ENCODE results near the gene DIPK1C.
A peak's percentile ranks its signal among the peaks of the same experiment; 100 is the strongest.

Gene DIPK1C

DNA sequence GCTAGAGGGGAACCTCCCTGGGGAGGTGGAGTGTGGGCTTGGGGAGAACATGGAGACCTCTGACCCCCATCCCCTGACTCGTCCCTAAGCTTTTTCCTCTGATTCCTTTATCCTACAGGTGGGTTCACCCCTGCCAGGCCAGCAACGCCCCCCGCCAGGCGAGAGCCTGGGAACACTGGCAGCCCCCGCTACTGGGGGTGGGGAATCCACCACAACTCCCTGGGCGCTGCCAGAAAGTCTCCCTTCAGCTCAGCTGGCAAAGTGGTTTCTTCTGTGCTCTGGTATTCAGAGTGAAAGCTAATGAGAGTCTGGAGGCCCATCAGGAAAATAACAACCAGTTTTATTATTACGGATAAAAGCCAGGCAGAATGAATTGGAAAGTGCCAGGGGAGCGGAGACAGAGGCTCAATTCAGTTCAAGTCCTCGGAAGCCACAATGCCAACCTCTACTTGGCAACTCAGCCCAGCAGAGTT is 2.8 kb downstream of the DIPK1C start:
- Histone ChIP-seq H3K36me3 (ENCODE audit: control insufficient read depth, insufficient read depth, low read length) (no peaks in the 10 kb centered on the region), H3K27me3 (ENCODE audit: control insufficient read depth, insufficient read depth, low read length, poor library complexity, severe bottlenecking) (peaks cover 43% of the 10 kb centered on the region), H3K9me3 (ENCODE audit: control insufficient read depth, low read length) (no peaks in the 10 kb centered on the region), H3K4me1 (ENCODE audit: control insufficient read depth, insufficient read depth, low read length) (peaks cover 40% of the 10 kb centered on the region), H3K4me3 (ENCODE audit: insufficient read depth, low read depth, low read length) (no peak overlapping the region), H3K27ac (ENCODE audit: insufficient read depth, low read depth, low read length, poor library complexity, severe bottlenecking) (no peak overlapping the region)
- WGBS, 2 experiments: 84 to 85% methylated on average over 9 of the region's 9 CpGs

GRCh38 chr18:74453642-74454198 is 3.4 kb downstream of the DIPK1C start:
- no peaks in the 10 kb centered on the region for H3K36me3 ChIP-seq (ENCODE audit: control insufficient read depth, insufficient read depth, low read length)
- H3K27ac ChIP-seq (ENCODE audit: insufficient read depth, low read depth, low read length, poor library complexity, severe bottlenecking): peak overlapping the region; percentile 69
- WGBS, 2 experiments: 95% methylated on average over 6 of the region's 6 CpGs
- no peaks in the 10 kb centered on the region for H3K9me3 ChIP-seq (ENCODE audit: control insufficient read depth, low read length)
- H3K4me3 ChIP-seq (ENCODE audit: insufficient read depth, low read depth, low read length): no peak overlapping the region
- H3K4me1 ChIP-seq (ENCODE audit: control insufficient read depth, insufficient read depth, low read length): peaks cover 40% of the 10 kb centered on the region
- H3K27me3 ChIP-seq (ENCODE audit: control insufficient read depth, insufficient read depth, low read length, poor library complexity, severe bottlenecking): peaks cover 42% of the 10 kb centered on the region

DNA sequence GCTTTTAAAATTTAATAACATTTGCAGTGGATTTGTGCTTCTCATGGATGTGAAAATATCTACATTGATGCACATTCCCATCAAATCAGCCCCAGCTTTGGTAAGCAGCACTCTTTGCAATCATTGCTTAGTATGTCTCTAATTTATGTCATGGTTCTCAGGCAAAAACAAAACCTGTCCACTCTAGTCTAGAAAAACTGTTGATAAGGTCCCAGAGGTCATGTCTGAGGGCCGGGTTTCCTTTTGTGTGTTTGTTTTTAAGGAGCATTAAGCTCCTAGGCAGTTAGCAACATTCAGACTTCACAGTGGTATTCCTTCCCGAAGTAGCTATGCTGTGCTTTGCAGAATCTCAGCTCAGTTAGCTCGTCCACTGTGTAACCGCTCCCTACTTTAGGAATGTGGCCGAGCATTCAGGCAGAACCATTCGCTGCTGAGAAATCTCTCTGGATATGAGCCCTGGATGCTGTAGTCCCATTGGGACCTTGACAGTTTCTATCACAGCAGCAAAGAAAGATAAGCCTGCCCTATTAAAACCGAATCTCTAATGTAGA is 4.0 kb downstream of the DIPK1C start:
- Histone ChIP-seq H3K36me3 (ENCODE audit: control insufficient read depth, insufficient read depth, low read length) (no peaks in the 10 kb centered on the region), H3K9me3 (ENCODE audit: control insufficient read depth, low read length) (no peaks in the 10 kb centered on the region), H3K4me1 (ENCODE audit: control insufficient read depth, insufficient read depth, low read length) (peaks cover 38% of the 10 kb centered on the region), H3K27me3 (ENCODE audit: control insufficient read depth, insufficient read depth, low read length, poor library complexity, severe bottlenecking) (peaks cover 36% of the 10 kb centered on the region), H3K27ac (ENCODE audit: insufficient read depth, low read depth, low read length, poor library complexity, severe bottlenecking) (peak overlapping the region; percentile 69), H3K4me3 (ENCODE audit: insufficient read depth, low read depth, low read length) (no peak overlapping the region)
- 53 to 58% methylated on average over 7 of the region's 7 CpGs for WGBS, 2 experiments

GRCh38 chr18:74451148-74451547 is 6.0 kb downstream of the DIPK1C start:
- Histone ChIP-seq H3K36me3 (ENCODE audit: control insufficient read depth, insufficient read depth, low read length) (no peaks in the 10 kb centered on the region), H3K27me3 (ENCODE audit: control insufficient read depth, insufficient read depth, low read length, poor library complexity, severe bottlenecking) (peaks cover 17% of the 10 kb centered on the region), H3K4me1 (ENCODE audit: control insufficient read depth, insufficient read depth, low read length) (peaks cover 32% of the 10 kb centered on the region), H3K9me3 (ENCODE audit: control insufficient read depth, low read length) (no peaks in the 10 kb centered on the region), H3K27ac (ENCODE audit: insufficient read depth, low read depth, low read length, poor library complexity, severe bottlenecking) (no peak overlapping the region), H3K4me3 (ENCODE audit: insufficient read depth, low read depth, low read length) (no peak overlapping the region)
- WGBS, 2 experiments: 93 to 95% methylated on average over 11 of the region's 11 CpGs

DNA sequence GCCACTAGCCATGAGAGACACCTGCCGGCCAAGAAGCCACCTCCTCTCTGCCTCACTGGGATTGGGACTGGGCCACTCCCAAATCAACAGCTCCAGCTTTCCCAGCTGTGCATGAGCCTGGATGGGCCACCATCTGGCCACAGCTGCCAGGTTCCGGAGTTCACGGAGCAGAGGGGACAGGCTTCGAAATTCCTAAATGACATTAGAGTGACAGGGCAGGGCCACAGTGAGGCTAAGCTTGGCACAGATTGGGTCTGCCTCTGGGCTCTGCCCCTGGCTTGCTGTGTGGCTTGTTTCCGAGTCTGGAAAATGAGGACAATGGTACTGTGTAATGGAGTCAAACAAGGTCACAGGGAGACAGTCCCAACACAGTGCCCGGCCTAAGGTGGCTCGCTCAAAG is 6.5 kb downstream of the DIPK1C start:
- 90 to 92% methylated on average over 7 of the region's 7 CpGs for WGBS, 2 experiments
- no peak overlapping the region for H3K4me3 ChIP-seq (ENCODE audit: insufficient read depth, low read depth, low read length)
- H3K9me3 ChIP-seq (ENCODE audit: control insufficient read depth, low read length): no peaks in the 10 kb centered on the region
- H3K27ac ChIP-seq (ENCODE audit: insufficient read depth, low read depth, low read length, poor library complexity, severe bottlenecking): no peak overlapping the region
- H3K36me3 ChIP-seq (ENCODE audit: control insufficient read depth, insufficient read depth, low read length): no peaks in the 10 kb centered on the region
- H3K4me1 ChIP-seq (ENCODE audit: control insufficient read depth, insufficient read depth, low read length): peaks cover 32% of the 10 kb centered on the region
- peaks cover 11% of the 10 kb centered on the region for H3K27me3 ChIP-seq (ENCODE audit: control insufficient read depth, insufficient read depth, low read length, poor library complexity, severe bottlenecking)

DNA sequence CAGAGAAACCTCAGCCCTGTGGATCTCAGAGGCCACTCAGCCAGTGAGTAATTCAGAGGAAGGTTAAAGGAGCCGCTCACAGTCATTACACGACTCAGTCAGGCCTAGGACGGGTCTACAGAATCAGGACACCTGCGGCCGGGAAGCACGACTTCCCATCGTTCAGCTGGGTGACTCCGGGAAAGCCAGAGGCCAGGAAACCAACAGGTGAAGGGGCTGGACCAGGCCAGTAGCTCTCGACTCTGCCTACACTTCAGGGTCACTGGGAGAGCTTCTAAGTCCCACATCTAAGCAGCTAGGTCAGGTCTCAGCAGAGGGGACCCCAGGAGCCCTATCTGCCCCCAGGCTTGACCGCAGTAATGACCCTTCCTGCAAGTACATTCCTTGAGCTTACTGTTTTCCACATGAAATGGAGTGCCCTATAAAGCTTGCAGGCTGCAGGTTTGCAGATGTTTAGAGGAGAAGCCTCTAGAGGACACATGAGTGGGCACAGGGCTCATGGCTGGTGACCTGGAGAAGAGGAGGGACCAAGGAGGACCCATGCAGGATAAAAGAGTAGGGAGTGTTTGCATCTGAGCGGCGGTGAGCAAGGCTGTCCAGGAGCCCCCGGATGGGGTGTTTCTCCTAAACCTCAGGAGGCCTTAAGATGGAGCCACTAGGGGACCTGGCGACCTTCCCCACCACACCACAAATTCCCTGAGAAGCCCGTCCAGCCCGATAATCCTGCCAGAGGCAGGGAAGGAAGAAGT is 9.5 kb downstream of the DIPK1C start:
- WGBS, 2 experiments: 92 to 94% methylated on average over 13 to 16 of the region's 16 CpGs
- Histone ChIP-seq H3K27ac (ENCODE audit: insufficient read depth, low read depth, low read length, poor library complexity, severe bottlenecking) (no peak overlapping the region), H3K4me1 (ENCODE audit: control insufficient read depth, insufficient read depth, low read length) (peaks cover 17% of the 10 kb centered on the region), H3K27me3 (ENCODE audit: control insufficient read depth, insufficient read depth, low read length, poor library complexity, severe bottlenecking) (no peaks in the 10 kb centered on the region), H3K4me3 (ENCODE audit: insufficient read depth, low read depth, low read length) (no peak overlapping the region), H3K36me3 (ENCODE audit: control insufficient read depth, insufficient read depth, low read length) (no peaks in the 10 kb centered on the region), H3K9me3 (ENCODE audit: control insufficient read depth, low read length) (no peaks in the 10 kb centered on the region)

DNA sequence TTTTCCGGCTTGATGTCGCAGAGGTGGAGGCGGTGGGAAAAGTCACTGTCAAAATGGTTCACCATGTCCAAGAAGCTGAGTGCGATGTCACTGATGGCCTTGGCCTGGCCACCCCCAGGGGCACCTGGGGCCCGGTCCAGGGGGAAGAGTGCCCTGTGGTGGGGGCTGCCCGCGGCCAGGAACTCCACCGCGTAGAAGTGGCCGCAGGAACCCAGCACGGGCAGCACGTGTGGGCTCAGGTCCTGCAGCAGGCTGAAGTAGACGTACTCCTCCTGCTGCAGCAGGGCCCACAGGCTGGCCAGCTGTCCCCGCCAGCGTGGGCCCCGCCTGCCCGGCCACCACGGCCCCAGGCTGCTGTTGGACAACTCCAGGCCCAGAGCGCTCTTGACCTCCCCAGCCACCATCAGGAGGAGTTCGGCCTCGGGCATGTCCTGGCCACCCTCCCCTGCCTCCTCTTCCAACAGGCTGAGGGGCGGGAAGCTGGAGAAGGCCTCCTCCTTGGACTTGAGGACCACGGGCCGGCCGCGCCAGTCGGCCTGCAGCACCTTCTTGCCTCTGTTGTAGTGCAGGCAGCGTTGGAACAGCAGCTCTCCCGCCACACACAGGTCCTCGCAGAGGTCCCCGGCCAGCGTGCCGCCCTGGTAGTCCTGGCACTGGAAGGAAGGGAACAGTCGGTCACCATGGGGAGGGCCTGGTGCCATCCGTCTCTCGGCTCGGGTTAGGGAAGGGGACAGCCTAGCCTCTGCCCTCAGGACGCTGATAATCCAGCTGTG is 10.3 kb downstream of the DIPK1C start:
- no peak overlapping the region for H3K4me3 ChIP-seq (ENCODE audit: insufficient read depth, low read depth, low read length)
- no peaks in the 10 kb centered on the region for H3K9me3 ChIP-seq (ENCODE audit: control insufficient read depth, low read length)
- WGBS, 2 experiments: 93 to 96% methylated on average over 38 of the region's 38 CpGs
- no peak overlapping the region for H3K27ac ChIP-seq (ENCODE audit: insufficient read depth, low read depth, low read length, poor library complexity, severe bottlenecking)
- no peaks in the 10 kb centered on the region for H3K27me3 ChIP-seq (ENCODE audit: control insufficient read depth, insufficient read depth, low read length, poor library complexity, severe bottlenecking)
- H3K36me3 ChIP-seq (ENCODE audit: control insufficient read depth, insufficient read depth, low read length): no peaks in the 10 kb centered on the region
- peaks cover 10% of the 10 kb centered on the region for H3K4me1 ChIP-seq (ENCODE audit: control insufficient read depth, insufficient read depth, low read length)

DNA sequence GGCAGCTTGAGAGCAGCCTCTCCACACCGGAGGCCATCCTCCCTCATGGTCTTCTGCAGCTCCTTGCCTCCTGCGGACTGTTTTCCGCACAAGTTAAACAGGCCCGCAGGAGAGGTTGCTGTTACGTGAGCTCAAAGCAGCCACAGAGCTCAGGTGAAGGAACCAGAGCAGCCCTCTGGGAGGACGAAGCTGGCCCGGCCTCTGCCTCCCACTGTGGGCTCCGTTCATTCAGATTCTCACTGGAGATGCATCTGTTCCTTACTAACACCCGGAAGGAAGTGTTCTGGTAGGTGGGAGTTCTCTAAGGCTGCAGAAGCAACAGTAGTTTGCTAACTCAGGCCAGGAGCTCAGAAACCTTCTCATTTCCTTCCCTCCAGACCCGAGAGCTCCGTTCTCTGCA is 10.9 kb downstream of the DIPK1C start:
- no peak overlapping the region for H3K27ac ChIP-seq (ENCODE audit: insufficient read depth, low read depth, low read length, poor library complexity, severe bottlenecking)
- no peaks in the 10 kb centered on the region for H3K36me3 ChIP-seq (ENCODE audit: control insufficient read depth, insufficient read depth, low read length)
- H3K9me3 ChIP-seq (ENCODE audit: control insufficient read depth, low read length): no peaks in the 10 kb centered on the region
- H3K4me3 ChIP-seq (ENCODE audit: insufficient read depth, low read depth, low read length): no peak overlapping the region
- no peaks in the 10 kb centered on the region for H3K27me3 ChIP-seq (ENCODE audit: control insufficient read depth, insufficient read depth, low read length, poor library complexity, severe bottlenecking)
- peaks cover 8% of the 10 kb centered on the region for H3K4me1 ChIP-seq (ENCODE audit: control insufficient read depth, insufficient read depth, low read length)
- 87 to 91% methylated on average over 11 of the region's 11 CpGs for WGBS, 2 experiments

DNA sequence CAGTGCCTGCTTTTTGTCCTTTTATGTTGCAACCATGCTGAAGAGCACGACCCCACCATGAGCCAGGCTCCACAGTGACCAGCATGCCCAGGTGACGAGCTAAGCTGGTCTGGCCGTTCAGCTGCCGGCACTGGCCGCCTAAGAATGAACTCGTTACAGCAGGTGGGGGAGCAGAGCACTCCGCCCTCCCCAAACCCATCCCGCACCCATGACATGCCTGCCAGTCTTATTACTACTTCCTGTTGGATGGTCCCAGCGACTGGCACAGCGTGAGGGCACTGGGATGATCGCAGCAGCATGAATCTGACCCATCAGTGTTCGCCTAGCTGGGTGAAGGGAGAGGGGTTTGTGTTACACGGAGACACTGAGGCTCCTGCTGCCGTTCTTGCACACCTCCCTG is 11.5 kb downstream of the DIPK1C start:
- Histone ChIP-seq H3K27me3 (ENCODE audit: control insufficient read depth, insufficient read depth, low read length, poor library complexity, severe bottlenecking) (no peaks in the 10 kb centered on the region), H3K4me1 (ENCODE audit: control insufficient read depth, insufficient read depth, low read length) (peaks cover 5% of the 10 kb centered on the region), H3K4me3 (ENCODE audit: insufficient read depth, low read depth, low read length) (no peak overlapping the region), H3K36me3 (ENCODE audit: control insufficient read depth, insufficient read depth, low read length) (no peaks in the 10 kb centered on the region), H3K9me3 (ENCODE audit: control insufficient read depth, low read length) (no peaks in the 10 kb centered on the region), H3K27ac (ENCODE audit: insufficient read depth, low read depth, low read length, poor library complexity, severe bottlenecking) (no peak overlapping the region)
- WGBS, 2 experiments: 89 to 90% methylated on average over 14 of the region's 14 CpGs

DNA sequence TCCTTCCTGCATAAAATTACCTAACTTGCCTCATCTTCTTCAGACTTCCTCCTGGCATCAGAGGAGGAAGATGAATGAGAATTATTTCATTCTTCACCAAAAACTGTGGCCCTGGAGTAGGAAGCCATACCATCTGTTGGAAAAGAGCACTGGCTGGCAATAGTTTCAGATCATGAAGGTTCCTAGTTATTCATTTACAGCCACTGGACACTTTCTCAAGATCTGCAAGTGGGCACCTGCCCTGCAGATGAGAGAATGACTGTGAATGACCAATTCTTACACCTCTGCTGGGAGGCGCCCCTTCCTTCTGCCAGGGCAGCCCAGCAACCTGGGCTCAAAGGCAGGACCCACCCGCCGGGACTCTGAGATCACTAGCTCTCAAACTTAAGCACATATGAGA is 13.0 kb downstream of the DIPK1C start:
- H3K4me1 ChIP-seq (ENCODE audit: control insufficient read depth, insufficient read depth, low read length): no peaks in the 10 kb centered on the region
- H3K9me3 ChIP-seq (ENCODE audit: control insufficient read depth, low read length): no peaks in the 10 kb centered on the region
- 93 to 94% methylated on average over 3 of the region's 3 CpGs for WGBS, 2 experiments
- H3K27me3 ChIP-seq (ENCODE audit: control insufficient read depth, insufficient read depth, low read length, poor library complexity, severe bottlenecking): no peaks in the 10 kb centered on the region
- no peak overlapping the region for H3K27ac ChIP-seq (ENCODE audit: insufficient read depth, low read depth, low read length, poor library complexity, severe bottlenecking)
- H3K4me3 ChIP-seq (ENCODE audit: insufficient read depth, low read depth, low read length): no peak overlapping the region
- no peaks in the 10 kb centered on the region for H3K36me3 ChIP-seq (ENCODE audit: control insufficient read depth, insufficient read depth, low read length)

Measured in ectodermal cell (in vitro differentiated cells).